Ishikawa (cell line): ENCODE measurements around the gene ANKIB1.

ENCODE experiments used
- CEBPB ChIP-seq: IDR thresholded peaks from 2 replicates; pipeline ENCODE4 v1.6.1; 2012
- CREB1 ChIP-seq: IDR thresholded peaks from 2 replicates; pipeline ENCODE4 v1.6.1; 2012; ENCODE audit warnings: low read depth
- EGR1 ChIP-seq: IDR thresholded peaks from 2 replicates; pipeline ENCODE4 v1.6.1; 2012
- EP300 ChIP-seq: IDR thresholded peaks from 2 replicates; pipeline ENCODE4 v1.6.1; 2012; ENCODE audit warnings: borderline replicate concordance
- FOXM1 ChIP-seq: IDR thresholded peaks from 2 replicates; pipeline ENCODE4 v1.6.1; 2012; ENCODE audit warnings: low read depth, borderline replicate concordance
- NFIC ChIP-seq: IDR thresholded peaks from 2 replicates; pipeline ENCODE4 v1.6.1; 2012
- RAD21 ChIP-seq: IDR thresholded peaks from 2 replicates; pipeline ENCODE4 v1.6.1; 2012; ENCODE audit warnings: low read depth
- TAF1 ChIP-seq: IDR thresholded peaks from 2 replicates; pipeline ENCODE4 v1.6.1; 2012; ENCODE audit warnings: low read depth, mild to moderate bottlenecking
- TCF12 ChIP-seq: IDR thresholded peaks from 2 replicates; pipeline ENCODE4 v1.6.1; 2012; ENCODE audit warnings: low read depth
- TEAD4 ChIP-seq: IDR thresholded peaks from 2 replicates; pipeline ENCODE4 v1.6.1; 2012
- USF1 ChIP-seq: IDR thresholded peaks from 2 replicates; pipeline ENCODE4 v1.6.1; 2012
- YY1 ChIP-seq: IDR thresholded peaks from 2 replicates; pipeline ENCODE4 v1.6.1; 2012; ENCODE audit warnings: low read depth
- ZBTB7A ChIP-seq: IDR thresholded peaks from 2 replicates; pipeline ENCODE4 v1.6.1; 2012; ENCODE audit warnings: low read depth
- TF ChIP-seq, protein P1 (sequence below): IDR thresholded peaks from 2 replicates; pipeline ENCODE4 v1.6.1; 2012
- TF ChIP-seq, protein P2 (sequence below): IDR thresholded peaks from 2 replicates; pipeline ENCODE4 v1.6.1; 2012; ENCODE audit warnings: low read depth, mild to moderate bottlenecking

The ANKIB1 gene

GRCh38 chr7:92352009-92352408, 106.2 kb downstream of the ANKIB1 start:
- TF ChIP-seq EP300, result no peak
- no peak for TF ChIP-seq FOXM1
- TF ChIP-seq EGR1, result no peak
- TF ChIP-seq, protein P1, sequence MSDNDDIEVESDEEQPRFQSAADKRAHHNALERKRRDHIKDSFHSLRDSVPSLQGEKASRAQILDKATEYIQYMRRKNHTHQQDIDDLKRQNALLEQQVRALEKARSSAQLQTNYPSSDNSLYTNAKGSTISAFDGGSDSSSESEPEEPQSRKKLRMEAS, result no peak
- TF ChIP-seq CEBPB, result no peak
- TF ChIP-seq CREB1, result no peak
- TF ChIP-seq NFIC, result no peak
- TF ChIP-seq ZBTB7A, result no peak
- TF ChIP-seq USF1, result no peak
- no peak for TF ChIP-seq TEAD4
- TF ChIP-seq TAF1, result no peak
- no peak for TF ChIP-seq RAD21
- TF ChIP-seq, protein P2, sequence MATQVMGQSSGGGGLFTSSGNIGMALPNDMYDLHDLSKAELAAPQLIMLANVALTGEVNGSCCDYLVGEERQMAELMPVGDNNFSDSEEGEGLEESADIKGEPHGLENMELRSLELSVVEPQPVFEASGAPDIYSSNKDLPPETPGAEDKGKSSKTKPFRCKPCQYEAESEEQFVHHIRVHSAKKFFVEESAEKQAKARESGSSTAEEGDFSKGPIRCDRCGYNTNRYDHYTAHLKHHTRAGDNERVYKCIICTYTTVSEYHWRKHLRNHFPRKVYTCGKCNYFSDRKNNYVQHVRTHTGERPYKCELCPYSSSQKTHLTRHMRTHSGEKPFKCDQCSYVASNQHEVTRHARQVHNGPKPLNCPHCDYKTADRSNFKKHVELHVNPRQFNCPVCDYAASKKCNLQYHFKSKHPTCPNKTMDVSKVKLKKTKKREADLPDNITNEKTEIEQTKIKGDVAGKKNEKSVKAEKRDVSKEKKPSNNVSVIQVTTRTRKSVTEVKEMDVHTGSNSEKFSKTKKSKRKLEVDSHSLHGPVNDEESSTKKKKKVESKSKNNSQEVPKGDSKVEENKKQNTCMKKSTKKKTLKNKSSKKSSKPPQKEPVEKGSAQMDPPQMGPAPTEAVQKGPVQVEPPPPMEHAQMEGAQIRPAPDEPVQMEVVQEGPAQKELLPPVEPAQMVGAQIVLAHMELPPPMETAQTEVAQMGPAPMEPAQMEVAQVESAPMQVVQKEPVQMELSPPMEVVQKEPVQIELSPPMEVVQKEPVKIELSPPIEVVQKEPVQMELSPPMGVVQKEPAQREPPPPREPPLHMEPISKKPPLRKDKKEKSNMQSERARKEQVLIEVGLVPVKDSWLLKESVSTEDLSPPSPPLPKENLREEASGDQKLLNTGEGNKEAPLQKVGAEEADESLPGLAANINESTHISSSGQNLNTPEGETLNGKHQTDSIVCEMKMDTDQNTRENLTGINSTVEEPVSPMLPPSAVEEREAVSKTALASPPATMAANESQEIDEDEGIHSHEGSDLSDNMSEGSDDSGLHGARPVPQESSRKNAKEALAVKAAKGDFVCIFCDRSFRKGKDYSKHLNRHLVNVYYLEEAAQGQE, result no peak
- no peak for TF ChIP-seq YY1
- TF ChIP-seq TCF12, result no peak

- TF ChIP-seq NFIC (no peak), USF1 (no peak), YY1 (no peak), CREB1 (no peak)
Observed at GRCh38 chr7:92354214-92354613, 108.4 kb downstream of the ANKIB1 start.

DNA sequence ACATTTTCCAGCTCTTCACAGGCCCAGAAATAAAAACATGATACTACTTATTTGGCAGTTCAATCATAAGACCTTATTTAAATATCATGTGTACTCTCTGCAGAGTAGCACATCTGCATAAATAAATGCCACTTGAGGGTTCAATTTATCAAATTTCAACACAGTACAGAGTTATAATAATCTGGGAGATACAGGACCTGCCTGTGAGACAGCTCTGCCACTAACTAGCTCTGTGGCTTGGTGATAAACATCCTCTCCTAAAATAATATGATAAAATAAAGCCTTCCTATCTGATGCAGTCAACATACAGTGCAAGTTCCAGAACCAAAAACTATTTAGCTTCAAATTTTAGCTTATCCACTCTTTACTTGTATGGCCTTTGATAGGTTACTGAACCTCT, 110.6 kb downstream of the ANKIB1 start:
- TF ChIP-seq TAF1 (no peak), CEBPB (no peak), ZBTB7A (no peak), USF1 (no peak), TCF12 (no peak), EGR1 (no peak), RAD21 (no peak), EP300 (no peak), YY1 (no peak), NFIC (no peak), FOXM1 (no peak)
- TF ChIP-seq, protein P2, result no peak

DNA sequence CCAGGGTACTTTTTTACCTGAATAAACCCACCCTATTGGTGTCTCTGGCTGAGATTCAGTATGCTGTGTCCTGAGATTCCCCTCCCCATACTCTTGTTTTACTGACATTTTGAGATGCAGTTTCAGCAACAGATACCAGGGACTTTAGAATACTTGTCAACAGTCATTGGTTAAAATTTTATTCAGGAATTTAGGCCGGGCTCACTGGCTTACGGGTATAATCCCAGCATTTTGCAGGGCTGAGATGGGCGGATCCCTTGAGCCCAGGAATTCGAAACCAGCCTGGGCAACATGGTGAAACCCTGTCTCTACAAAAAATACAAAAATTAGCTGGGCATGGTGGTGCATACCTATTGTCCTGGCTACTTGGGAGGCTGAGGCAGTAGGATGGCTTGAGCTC, 111.5 kb downstream of the ANKIB1 start:
- no peak for TF ChIP-seq EGR1
- TF ChIP-seq TEAD4, result no peak
- TF ChIP-seq RAD21, result no peak
- no peak for TF ChIP-seq TAF1
- TF ChIP-seq USF1, result no peak
- TF ChIP-seq CEBPB, result no peak
- no peak for TF ChIP-seq NFIC

- no peak for TF ChIP-seq EP300
- no peak for TF ChIP-seq TAF1
- TF ChIP-seq ZBTB7A, result no peak
- TF ChIP-seq TEAD4, result no peak
- TF ChIP-seq TCF12, result no peak
- TF ChIP-seq, protein P2, result no peak
- TF ChIP-seq CREB1, result no peak
Observed at GRCh38 chr7:92359801-92360200, 114.0 kb downstream of the ANKIB1 start.
